Large intestine (tissue), 3 donors: ENCODE measurements around the gene BLMH. TPM values are rescaled to one million over a fixed set of nuclear protein-coding genes. Genes with fewer than 3 reads are reported as not detected.

Experiments used
- DNase-seq, 2 donors: peaks; one replicate each; pipeline versions ENCODE4 v3.0.0 to v3.0.0-alpha.2; 2013
- H3K27ac ChIP-seq: one replicate; pipeline ENCODE4 v1.5.1; 2013; ENCODE audit warnings: low read length
- H3K27me3 ChIP-seq: 2 replicates; pipeline ENCODE4 v1.6.1; 2013; ENCODE audit warnings: low read length; ENCODE audit not compliant: control insufficient read depth, insufficient read depth
- H3K36me3 ChIP-seq: 2 replicates; pipeline ENCODE4 v1.6.1; 2013; ENCODE audit warnings: low read length; ENCODE audit not compliant: control insufficient read depth, insufficient read depth
- H3K4me1 ChIP-seq: one replicate; pipeline ENCODE4 v1.6.1; 2013; ENCODE audit warnings: low read length; ENCODE audit not compliant: control insufficient read depth, insufficient read depth
- H3K4me3 ChIP-seq: one replicate; pipeline ENCODE4 v1.5.1; 2013; ENCODE audit warnings: low read length
- H3K9me3 ChIP-seq: one replicate; pipeline ENCODE4 v1.6.1; 2013; ENCODE audit warnings: mild to moderate bottlenecking, low read depth, low read length, moderate library complexity; ENCODE audit not compliant: control insufficient read depth
- WGBS: methylation state at CpG from one replicate; pipeline ENCODE4 v1.1.5; 2013; ENCODE audit warnings: low lambda C conversion rate; ENCODE audit not compliant: insufficient coverage; 5-methylcytosine and 5-hydroxymethylcytosine counted together
- polyA plus RNA-seq: library from polyadenylated mRNA; unstranded; fragments of 120-200 nt; gene quantifications from one replicate; pipeline ENCODE4 v1.2.1, GENCODE V29; 2013

Gene BLMH
- polyA plus RNA-seq, 1 donor, result 50.1 TPM

DNA sequence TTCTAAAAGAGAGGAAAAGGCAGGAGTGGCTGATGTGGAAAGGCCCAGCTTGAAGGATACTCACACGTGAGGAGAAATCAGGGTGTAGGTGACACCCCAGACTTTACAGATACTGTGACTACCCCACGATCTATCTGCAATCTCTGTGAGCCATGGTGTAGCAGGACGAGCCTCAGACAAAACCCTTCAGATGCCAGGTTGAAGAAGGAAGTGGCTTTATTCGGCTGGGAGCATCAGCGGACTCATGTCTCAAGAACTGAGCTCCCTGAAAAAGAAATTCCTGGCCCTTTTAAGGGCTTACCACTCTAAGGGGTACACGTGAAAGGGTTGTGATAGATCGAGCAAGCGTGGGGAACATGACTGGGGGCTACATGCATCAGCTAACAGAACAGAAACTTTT lies 51.6 kb downstream of the BLMH start:
- Histone ChIP-seq H3K27me3 (peaks cover 32% of the 10 kb centered on the region), H3K36me3 (no peaks in the 10 kb centered on the region), H3K27ac (no peak overlapping the region), H3K9me3 (peaks cover 7% of the 10 kb centered on the region), H3K4me1 (peaks cover 28% of the 10 kb centered on the region), H3K4me3 (no peak overlapping the region)
- no CpG with 5 or more reads among the region's 8 CpGs for WGBS
- DNase-seq, result no peak

DNA sequence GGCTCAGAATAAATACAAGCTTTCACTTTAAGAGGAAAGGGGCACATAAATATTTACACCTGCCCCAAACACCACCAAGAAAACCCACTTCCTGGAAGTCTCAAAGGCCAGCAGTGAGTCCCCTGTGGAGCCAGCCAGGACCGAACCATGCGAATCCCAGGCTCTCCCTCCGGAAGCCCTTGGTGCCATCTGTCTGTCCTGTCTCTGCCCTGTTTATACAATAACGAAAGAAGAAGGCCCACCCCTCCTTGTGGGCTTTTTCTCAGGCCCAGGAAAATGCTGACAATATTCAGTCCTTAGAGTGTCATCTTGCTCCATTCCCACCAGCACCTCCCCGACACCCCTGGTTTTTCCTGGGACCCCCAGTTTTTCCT lies 52.7 kb downstream of the BLMH start:
- H3K4me1 ChIP-seq, result peaks cover 32% of the 10 kb centered on the region
- no peak overlapping the region for H3K4me3 ChIP-seq
- no peak overlapping the region for H3K27ac ChIP-seq
- no peaks in the 10 kb centered on the region for H3K36me3 ChIP-seq
- H3K9me3 ChIP-seq, result peaks cover 8% of the 10 kb centered on the region
- DNase-seq, result no peak
- H3K27me3 ChIP-seq, result peaks cover 40% of the 10 kb centered on the region
- no CpG with 5 or more reads among the region's 5 CpGs for WGBS

DNA sequence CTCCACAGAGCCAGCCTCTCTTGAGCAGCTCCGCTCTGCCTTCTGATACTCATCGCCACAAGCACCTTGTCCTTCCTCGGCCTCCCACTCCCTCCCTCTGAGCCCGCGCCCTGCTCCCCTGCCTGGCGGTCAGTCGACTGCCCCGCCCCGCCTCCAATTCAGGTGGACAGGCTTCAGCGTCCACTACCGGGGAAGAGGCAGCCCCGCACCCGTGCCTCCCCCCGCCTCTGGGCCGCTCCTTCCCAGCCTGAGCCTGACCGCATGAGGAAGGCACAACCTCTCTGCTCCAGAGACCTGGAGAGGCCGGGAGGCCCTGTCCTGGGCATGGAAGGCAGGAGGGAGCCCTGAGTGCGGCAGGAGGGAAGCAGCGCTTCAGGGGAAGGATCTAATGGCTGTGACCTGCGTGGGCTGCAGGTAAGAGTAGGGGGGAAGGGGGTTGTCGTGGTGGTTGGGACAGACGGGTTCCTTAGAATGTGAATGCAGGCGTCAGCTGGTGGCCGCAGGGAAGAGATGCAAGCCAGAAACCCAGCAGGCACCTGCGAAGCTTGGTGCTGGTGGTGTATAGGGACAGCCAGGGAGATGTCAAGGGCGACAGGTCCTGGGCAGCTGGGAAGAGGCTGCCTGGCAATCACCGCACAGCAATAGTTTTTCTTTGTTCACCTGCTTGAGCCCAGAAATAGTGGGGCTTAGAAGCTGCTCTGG lies 53.2 kb downstream of the BLMH start:
- Histone ChIP-seq H3K27ac (no peak overlapping the region), H3K9me3 (peaks cover 8% of the 10 kb centered on the region), H3K36me3 (no peaks in the 10 kb centered on the region), H3K4me1 (peaks cover 32% of the 10 kb centered on the region), H3K4me3 (no peak overlapping the region), H3K27me3 (peaks cover 42% of the 10 kb centered on the region)
- no peak for DNase-seq
- no CpG with 5 or more reads among the region's 27 CpGs for WGBS

DNA sequence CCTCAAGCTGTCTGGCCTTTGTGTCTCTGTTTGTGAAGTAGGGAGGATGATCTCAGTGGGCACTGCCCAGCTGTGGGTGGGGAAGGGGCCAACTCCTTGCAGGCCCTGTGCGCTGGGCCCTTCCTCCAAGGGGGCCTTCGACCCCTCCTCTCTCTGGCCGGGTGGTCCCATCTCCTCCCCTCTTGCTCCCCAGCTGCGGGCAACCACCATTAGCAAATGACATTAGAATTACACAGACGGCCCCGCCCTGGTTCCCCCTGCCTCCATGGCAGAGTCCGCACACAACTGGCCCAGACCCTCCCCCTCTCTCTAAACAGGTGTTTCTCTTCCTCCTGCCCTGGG lies 53.8 kb downstream of the BLMH start:
- H3K27me3 ChIP-seq, result peaks cover 47% of the 10 kb centered on the region
- WGBS, result no CpG with 5 or more reads among the region's 7 CpGs

GRCh38 chr17:30237296-30238002 lies 54.3 kb downstream of the BLMH start:
- Histone ChIP-seq H3K27me3 (peaks cover 50% of the 10 kb centered on the region), H3K9me3 (peaks cover 8% of the 10 kb centered on the region), H3K27ac (no peak overlapping the region), H3K4me3 (no peak overlapping the region), H3K4me1 (peaks cover 32% of the 10 kb centered on the region), H3K36me3 (no peaks in the 10 kb centered on the region)
- WGBS, result no CpG with 5 or more reads among the region's 21 CpGs
- DNase-seq, result no peak

More for the DNA sequence above, 53.8 kb downstream of the BLMH start:
- DNase-seq, result no peak
- Histone ChIP-seq H3K9me3 (peaks cover 8% of the 10 kb centered on the region), H3K27ac (no peak overlapping the region), H3K36me3 (no peaks in the 10 kb centered on the region), H3K4me3 (no peak overlapping the region), H3K4me1 (peaks cover 32% of the 10 kb centered on the region)

- DNase-seq, result peak in 1 of 2 donors; percentile 59
- no peak overlapping the region for H3K27ac ChIP-seq
- H3K9me3 ChIP-seq, result peaks cover 8% of the 10 kb centered on the region
- H3K27me3 ChIP-seq, result peaks cover 50% of the 10 kb centered on the region
- peaks cover 32% of the 10 kb centered on the region for H3K4me1 ChIP-seq
- H3K36me3 ChIP-seq, result no peaks in the 10 kb centered on the region
- no peak overlapping the region for H3K4me3 ChIP-seq
- 10% methylated on average over 2 of the region's 20 CpGs for WGBS
Measured at GRCh38 chr17:30236766-30237165, 55.0 kb downstream of the BLMH start.

- no peaks in the 10 kb centered on the region for H3K36me3 ChIP-seq
- H3K27me3 ChIP-seq, result peaks cover 50% of the 10 kb centered on the region
- peaks cover 8% of the 10 kb centered on the region for H3K9me3 ChIP-seq
- H3K27ac ChIP-seq, result no peak overlapping the region
- no CpG with 5 or more reads among the region's 10 CpGs for WGBS
- H3K4me1 ChIP-seq, result peaks cover 32% of the 10 kb centered on the region
- H3K4me3 ChIP-seq, result peak overlapping the region; percentile 41
- DNase-seq, result no peak
Measured at GRCh38 chr17:30236297-30236624, 55.5 kb downstream of the BLMH start.

DNA sequence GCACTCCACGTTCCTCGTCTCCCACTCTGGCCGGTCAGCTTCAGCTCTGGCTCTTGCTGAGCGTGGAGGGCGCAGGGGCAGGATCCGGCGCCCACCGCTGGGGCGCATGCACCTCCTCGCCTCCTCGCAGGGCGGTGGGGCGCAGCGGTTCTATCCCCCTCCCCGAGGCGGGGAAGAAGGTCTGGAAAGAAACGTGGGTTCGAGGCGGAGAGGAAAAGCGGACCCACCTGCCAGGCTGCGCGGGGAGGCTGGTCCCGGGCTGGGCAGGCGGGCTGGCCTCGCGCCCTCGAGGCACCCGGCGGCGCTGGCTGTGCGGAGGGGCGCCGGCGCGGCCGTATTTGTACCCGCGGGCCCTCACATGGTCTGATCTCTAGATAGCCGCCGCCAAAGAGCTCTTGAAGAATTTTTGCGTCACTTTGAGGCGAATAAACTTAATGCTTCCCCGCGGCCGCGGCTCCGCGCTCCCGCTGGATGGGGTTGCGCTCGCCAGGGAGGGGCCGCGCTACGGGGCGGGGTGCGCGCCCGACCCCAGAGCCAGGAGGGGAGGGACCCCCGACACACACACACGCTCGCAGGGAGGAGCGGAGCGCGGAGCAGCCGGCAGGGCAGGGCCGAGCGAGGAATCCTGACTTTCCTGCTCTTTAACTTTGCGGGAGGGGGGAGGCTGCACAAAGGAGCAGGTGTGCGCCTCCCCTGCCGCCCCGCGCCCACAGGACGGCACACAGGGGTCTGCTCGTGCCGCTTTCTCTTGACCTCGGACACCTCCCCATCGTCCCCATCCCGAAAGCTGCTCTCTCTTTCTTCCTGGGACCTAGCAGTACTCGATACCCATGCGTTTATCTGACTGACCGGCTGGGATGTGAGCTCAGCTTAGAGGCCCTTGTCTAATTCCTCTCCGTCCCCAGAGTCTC lies 56.1 kb downstream of the BLMH start, which contains the start of gene SLC6A4:
Gene SLC6A4 (minus strand): TSS at position 312 of the 911 bp plus-strand sequence. CDS start 13,739 bp downstream, outside the sequence.
- Histone ChIP-seq H3K4me3 (peak within 1 kb of the TSS; percentile 41), H3K9me3 (peaks cover 8% of the 10 kb centered on the region)
- DNase-seq, result peak in 1 of 2 donors; percentile 67

DNA sequence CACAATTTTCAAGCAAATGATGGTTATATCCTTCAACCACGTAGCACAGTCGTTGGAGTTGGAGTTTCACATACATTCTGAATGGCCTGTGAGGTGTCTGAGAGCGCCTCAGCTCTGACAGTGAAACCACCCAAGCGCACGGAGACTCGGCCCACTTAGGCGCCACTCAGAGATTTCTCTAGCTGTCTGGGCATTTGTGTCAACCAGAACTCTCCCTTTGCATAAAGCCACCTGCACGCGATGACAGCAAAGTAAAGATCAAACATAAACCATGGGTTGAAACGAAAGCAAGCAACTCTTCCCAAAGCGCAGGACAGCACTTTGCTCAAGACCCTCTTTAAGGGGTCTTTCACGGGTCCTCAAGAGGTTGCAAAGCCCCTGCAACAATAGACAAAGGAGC lies 56.8 kb downstream of the BLMH start:
- no CpG with 5 or more reads among the region's 12 CpGs for WGBS
- DNase-seq, result peak in 1 of 2 donors; percentile 44
- Histone ChIP-seq H3K4me3 (peak overlapping the region; percentile 11), H3K36me3 (no peaks in the 10 kb centered on the region), H3K27ac (no peak overlapping the region), H3K4me1 (peaks cover 32% of the 10 kb centered on the region), H3K27me3 (peaks cover 50% of the 10 kb centered on the region), H3K9me3 (peaks cover 8% of the 10 kb centered on the region)

More for the DNA sequence above, 56.1 kb downstream of the BLMH start, which contains the start of gene SLC6A4:
- Histone ChIP-seq H3K27me3 (peaks cover 50% of the 10 kb centered on the region), H3K36me3 (no peaks in the 10 kb centered on the region), H3K27ac (no peak within 1 kb of the TSS), H3K4me1 (peaks cover 32% of the 10 kb centered on the region)
- WGBS, result 0% methylated on average over 3 of the region's 82 CpGs

GRCh38 chr17:30234296-30234695 lies 57.4 kb downstream of the BLMH start:
- no peak for DNase-seq
- Histone ChIP-seq H3K9me3 (peaks cover 8% of the 10 kb centered on the region), H3K4me1 (peaks cover 32% of the 10 kb centered on the region), H3K27me3 (peaks cover 48% of the 10 kb centered on the region), H3K4me3 (no peak overlapping the region), H3K36me3 (no peaks in the 10 kb centered on the region), H3K27ac (no peak overlapping the region)
- WGBS, result no CpG with 5 or more reads among the region's 6 CpGs
